ENCODE measurements around the gene CD3E. TPM values are rescaled to one million over a fixed set of nuclear protein-coding genes. Genes with fewer than 3 reads are reported as not detected.

The CD3E gene
- total and polyA plus RNA-seq, 11 donors, result 0.17 to 12.0 (median 0.45) TPM; not detected in 1

- Histone ChIP-seq H3K27me3 (peaks cover 0 to 4% (median 0%) of the 10 kb centered on the region in 9 donors), H3K4me1 (peaks cover 0 to 61% (median 7%) of the 10 kb centered on the region in 12 donors), H3K9me3 (no peaks in the 10 kb centered on the region), H3K36me3 (no peaks in the 10 kb centered on the region), H3K4me3 (no peak overlapping the region), H3K27ac (no peak overlapping the region)
- ATAC-seq (no peak), DNase-seq (no peak)
- 89 to 96% (median 92%) methylated on average over 3 of the region's 3 CpGs for WGBS, 4 donors
- intact Hi-C loops (cut with DNase I), result no loop called here
- TF ChIP-seq POLR2A (IDR thresholded peaks at IDR 0.05), result no peak
- no peak for TF ChIP-seq CTCF (IDR thresholded peaks at IDR 0.05)
These were observed 16.0 kb downstream of the CD3E start for GRCh38 chr11:118320515-118320914.

DNA sequence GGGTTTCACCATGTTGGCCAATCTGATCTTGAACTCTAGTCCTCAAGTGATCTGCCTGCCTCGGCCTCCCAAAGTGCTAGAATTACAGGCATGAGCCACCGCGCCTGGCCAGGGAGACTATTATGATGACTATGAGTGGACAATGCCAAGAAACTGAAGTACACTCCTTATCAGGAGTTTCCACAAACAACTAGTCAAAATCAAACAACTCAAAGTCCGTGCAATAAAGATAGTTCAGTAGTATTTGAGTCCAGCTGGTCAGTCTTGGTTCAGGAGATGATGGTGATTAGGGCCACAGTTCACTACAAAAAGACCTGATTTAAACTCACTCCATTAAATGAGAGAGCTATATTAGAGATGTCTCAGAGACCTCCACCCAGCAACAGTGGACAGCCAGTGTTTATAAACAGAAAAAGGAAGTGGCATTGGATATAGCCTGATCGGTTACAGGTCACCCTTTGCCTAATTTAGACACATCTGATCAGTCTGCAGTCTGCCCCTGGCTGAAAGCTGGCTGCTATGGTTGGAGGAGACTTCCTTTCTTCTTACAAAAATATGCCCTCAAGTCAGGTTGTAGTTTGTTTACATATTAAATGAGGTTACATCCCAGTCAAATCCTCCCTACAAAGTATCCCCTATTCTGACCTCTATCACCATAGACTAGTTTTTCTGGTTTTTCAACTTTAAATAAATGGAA, 17.0 kb downstream of the CD3E start:
- H3K4me3 ChIP-seq, result no peak overlapping the region
- ATAC-seq (no peak), DNase-seq (no peak)
- H3K4me1 ChIP-seq, result peaks cover 0 to 51% (median 4%) of the 10 kb centered on the region in 12 donors
- no peaks in the 10 kb centered on the region for H3K36me3 ChIP-seq
- no peak overlapping the region for H3K27ac ChIP-seq
- 62 to 76% (median 70%) methylated on average over 5 of the region's 5 CpGs for WGBS, 4 donors
- TF ChIP-seq CTCF (IDR thresholded peaks at IDR 0.05) (no peak), POLR2A (IDR thresholded peaks at IDR 0.05) (no peak)
- intact Hi-C loops (cut with DNase I), result no loop called here
- H3K9me3 ChIP-seq, result no peaks in the 10 kb centered on the region
- peaks cover 0 to 4% (median 0%) of the 10 kb centered on the region in 9 donors for H3K27me3 ChIP-seq

GRCh38 chr11:118322721-118323120, 18.2 kb downstream of the CD3E start:
- peaks cover 0 to 4% (median 0%) of the 10 kb centered on the region in 9 donors for H3K27me3 ChIP-seq
- WGBS, 4 donors, result 93 to 95% (median 94%) methylated on average over 19 of the region's 19 CpGs
- peaks cover 0 to 39% (median 0%) of the 10 kb centered on the region in 12 donors for H3K4me1 ChIP-seq
- no peaks in the 10 kb centered on the region for H3K9me3 ChIP-seq
- H3K4me3 ChIP-seq, result no peak overlapping the region
- intact Hi-C loops (cut with DNase I), result no loop called here
- ATAC-seq (no peak), DNase-seq (no peak)
- TF ChIP-seq POLR2A (IDR thresholded peaks at IDR 0.05) (no peak), CTCF (IDR thresholded peaks at IDR 0.05) (no peak)
- no peak overlapping the region for H3K27ac ChIP-seq
- no peaks in the 10 kb centered on the region for H3K36me3 ChIP-seq

DNA sequence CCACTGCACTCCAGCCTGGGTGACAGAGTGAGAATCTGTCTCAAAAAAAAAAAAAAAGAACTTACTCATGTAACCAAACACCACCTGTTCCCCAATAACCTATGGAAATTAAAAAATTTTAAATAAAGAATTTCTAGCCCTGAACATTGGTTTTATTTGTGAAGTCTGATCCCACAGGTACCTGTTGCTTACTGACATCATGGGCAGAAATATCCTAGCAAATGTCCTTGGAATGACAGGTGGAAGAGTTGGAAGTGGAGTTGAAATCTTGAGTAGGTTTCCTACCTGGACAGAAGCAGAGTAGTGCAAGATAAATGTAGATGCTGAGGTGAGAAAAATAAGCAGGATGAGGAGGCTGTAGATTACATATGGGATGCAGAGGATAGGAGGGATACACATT, 20.8 kb downstream of the CD3E start:
- H3K36me3 ChIP-seq, result no peaks in the 10 kb centered on the region
- peaks cover 0 to 13% (median 0%) of the 10 kb centered on the region in 12 donors for H3K4me1 ChIP-seq
- ATAC-seq, result no peak
- intact Hi-C loops (cut with DNase I), result no loop called here
- H3K27ac ChIP-seq, result no peak overlapping the region
- H3K4me3 ChIP-seq, result no peak overlapping the region
- no peak for DNase-seq
- peaks cover 0 to 5% (median 0%) of the 10 kb centered on the region in 12 donors for H3K9me3 ChIP-seq
- no peak for TF ChIP-seq CTCF (IDR thresholded peaks at IDR 0.05)
- TF ChIP-seq POLR2A (IDR thresholded peaks at IDR 0.05), result no peak
- H3K27me3 ChIP-seq, result peaks cover 0 to 4% (median 0%) of the 10 kb centered on the region in 9 donors

Measured in heart left ventricle (tissue), 16 donors.